GM18873 (cell line): ENCODE data around the gene ZNF26.
"Not testable (repeated sequence)": the region's sequence is repeated elsewhere in the genome, so short reads cannot be mapped to it uniquely, and the experiment has no call there.

Experiments used
- ATAC-seq: cut with Tn5 transposase; IDR thresholded peaks from one replicate; pipeline ENCODE4 v1.9.1; 2021; ENCODE audit warnings: mild to moderate bottlenecking, moderate library complexity, moderate number of reproducible peaks; ENCODE audit not compliant: unreplicated experiment, low FRiP score

The ZNF26 gene

GRCh38 chr12:132986001-132986884 is at the start of gene ZNF26:
Gene ZNF26, plus strand, starts transcription at chr12:132986367. Its CDS starts 474 bp downstream, at chr12:132986841.
- peak; percentile 93 for ATAC-seq

- ATAC-seq: not testable (repeated sequence)
Observed at GRCh38 chr12:132936921-132937320, 49.2 kb upstream of the ZNF26 start.

GRCh38 chr12:132937476-132937875 is 48.7 kb upstream of the ZNF26 start:
- no peak for ATAC-seq

- ATAC-seq: not testable (repeated sequence)
Observed at GRCh38 chr12:132938807-132939206, 47.4 kb upstream of the ZNF26 start.

GRCh38 chr12:132940071-132940719 is 46.0 kb upstream of the ZNF26 start:
- ATAC-seq: no peak

GRCh38 chr12:132941336-132941954 is 44.7 kb upstream of the ZNF26 start:
- ATAC-seq: no peak

- no peak for ATAC-seq
Observed at GRCh38 chr12:132942611-132943010, 43.6 kb upstream of the ZNF26 start.

- no peak for ATAC-seq
Observed at GRCh38 chr12:132945806-132946205, 40.4 kb upstream of the ZNF26 start.

- ATAC-seq: no peak
Observed at GRCh38 chr12:132946246-132946820, 39.8 kb upstream of the ZNF26 start.

GRCh38 chr12:132948146-132949066 is 37.8 kb upstream of the ZNF26 start:
- ATAC-seq: no peak

- no peak for ATAC-seq
Observed at GRCh38 chr12:132949936-132950837, 36.0 kb upstream of the ZNF26 start.

- no peak for ATAC-seq
Observed at GRCh38 chr12:132950844-132951535, 35.2 kb upstream of the ZNF26 start.

GRCh38 chr12:132951649-132952048 is 34.5 kb upstream of the ZNF26 start:
- no peak for ATAC-seq

- ATAC-seq: no peak
Observed at GRCh38 chr12:132952371-132953162, 33.6 kb upstream of the ZNF26 start.

- ATAC-seq: no peak
Observed at GRCh38 chr12:132953163-132953425, 33.1 kb upstream of the ZNF26 start.

- ATAC-seq: no peak
Observed at GRCh38 chr12:132953771-132954170, 32.4 kb upstream of the ZNF26 start.

- ATAC-seq: no peak
Observed at GRCh38 chr12:132954471-132955048, 31.6 kb upstream of the ZNF26 start.
